ENCODE measurements around the gene RPL36.

GRCh38 chr19:5713228-5713627, 23.1 kb downstream of the RPL36 start:
- TF ChIP-seq IRF2 (CRISPR knock-in tag; IDR thresholded peaks at IDR 0.05) (no peak), ZNF232 (CRISPR knock-in tag; IDR thresholded peaks at IDR 0.05) (no peak), CBX8 (IDR thresholded peaks at IDR 0.05; ENCODE audit: borderline replicate concordance, extremely low read depth, low read depth, low read length, poor library complexity, severe bottlenecking) (no peak), TCF7L2 (IDR thresholded peaks at IDR 0.05; ENCODE audit: low read depth, low read length) (no peak), POLR2A (conservative IDR thresholded peaks at IDR 0.05) (no peak), USF2 (CRISPR knock-in tag; IDR thresholded peaks at IDR 0.05) (no peak), SPI1 (IDR thresholded peaks at IDR 0.05; ENCODE audit: borderline replicate concordance, low read depth, low read length) (no peak), E4F1 (CRISPR knock-in tag; IDR thresholded peaks at IDR 0.05; ENCODE audit: borderline replicate concordance) (no peak), ZNF785 (CRISPR knock-in tag; IDR thresholded peaks at IDR 0.05) (no peak), ZNF445 (CRISPR knock-in tag; IDR thresholded peaks at IDR 0.05; ENCODE audit: low read depth) (no peak)

Data from K562 (cell line).